Measurements from ENCODE around the gene ACVR1.
A peak's percentile ranks its signal among the peaks of the same experiment; 100 is the strongest.
"Not testable (repeated sequence)": the region's sequence is repeated elsewhere in the genome, so short reads cannot be mapped to it uniquely, and the experiment has no call there.

ACVR1 gene

DNA sequence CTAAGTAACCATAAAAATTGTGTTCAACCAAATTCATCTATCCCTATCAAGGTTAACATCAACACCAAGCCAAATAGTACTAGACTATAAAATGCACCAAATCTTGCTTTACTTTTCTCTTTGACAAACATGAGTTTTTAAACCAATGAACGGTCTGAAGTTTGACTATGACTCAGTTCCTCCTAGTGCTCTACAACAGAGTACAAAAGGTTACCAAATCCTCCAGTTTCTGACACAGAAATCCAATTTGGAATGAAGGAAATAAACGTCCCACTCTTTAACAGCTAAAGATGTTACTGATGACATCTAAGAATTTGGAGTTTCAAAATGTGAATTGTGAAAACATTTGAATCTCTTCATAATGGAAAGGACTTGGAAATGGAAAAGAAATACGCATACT is 11.8 kb upstream of the ACVR1 start:
- TF ChIP-seq JUND (IDR thresholded peaks at IDR 0.05; ENCODE audit: low read depth) = no peak
- in situ Hi-C loops (cut with HindIII; ENCODE audit: low pct_unique_long_range_greater_than_20kb, low sequenced_read_pairs) = no loop called here
- no peak for DNase-seq (ENCODE audit: low read depth in 1 of 2, low spot score in 1 of 2)

- in situ Hi-C loops (cut with HindIII; ENCODE audit: low pct_unique_long_range_greater_than_20kb, low sequenced_read_pairs); DNase-seq (ENCODE audit: low read depth in 1 of 2, low spot score in 1 of 2): not testable (repeated sequence)
These were observed 8.4 kb upstream of the ACVR1 start for GRCh38 chr2:157884533-157884932.

DNA sequence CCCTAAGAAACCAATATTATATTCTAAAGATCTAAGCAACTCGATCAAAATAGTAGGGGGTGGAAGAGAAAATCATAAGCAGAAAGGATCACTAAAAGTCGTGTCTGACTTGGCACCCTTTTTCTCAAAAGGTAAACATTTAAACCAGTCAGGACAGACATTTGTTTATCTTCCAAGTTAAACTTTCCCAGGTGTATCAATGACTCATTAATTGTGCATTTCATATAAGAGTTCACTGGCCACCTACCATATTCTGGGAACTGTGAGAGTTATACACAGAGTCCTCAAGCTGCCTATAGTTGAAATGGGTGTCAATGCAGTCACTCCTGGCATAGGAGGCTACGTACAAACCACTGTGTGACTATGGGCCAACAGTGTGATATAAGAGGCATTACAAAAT is 4.8 kb upstream of the ACVR1 start:
- TF ChIP-seq JUND (IDR thresholded peaks at IDR 0.05; ENCODE audit: low read depth) = no peak
- in situ Hi-C loops (cut with HindIII; ENCODE audit: low pct_unique_long_range_greater_than_20kb, low sequenced_read_pairs) = no loop called here

GRCh38 chr2:157877761-157878400 is 1.8 kb upstream of the ACVR1 start:
- TF ChIP-seq JUND (IDR thresholded peaks at IDR 0.05; ENCODE audit: low read depth) = no peak
- in situ Hi-C loops (cut with HindIII; ENCODE audit: low pct_unique_long_range_greater_than_20kb, low sequenced_read_pairs) = no loop called here
- peak in 1 of 2 experiments; percentile 57 for DNase-seq (ENCODE audit: low read depth in 1 of 2, low spot score in 1 of 2)

More for the DNA sequence above, 4.8 kb upstream of the ACVR1 start:
- peak in 1 of 2 experiments; percentile 25 for DNase-seq (ENCODE audit: low read depth in 1 of 2, low spot score in 1 of 2)

GRCh38 chr2:157876786-157877138 is 632 bp upstream of the ACVR1 start:
- DNase-seq (ENCODE audit: low read depth in 1 of 2, low spot score in 1 of 2) = no peak
- in situ Hi-C loops (cut with HindIII; ENCODE audit: low pct_unique_long_range_greater_than_20kb, low sequenced_read_pairs) = no loop called here
- TF ChIP-seq JUND (IDR thresholded peaks at IDR 0.05; ENCODE audit: low read depth) = no peak

DNA sequence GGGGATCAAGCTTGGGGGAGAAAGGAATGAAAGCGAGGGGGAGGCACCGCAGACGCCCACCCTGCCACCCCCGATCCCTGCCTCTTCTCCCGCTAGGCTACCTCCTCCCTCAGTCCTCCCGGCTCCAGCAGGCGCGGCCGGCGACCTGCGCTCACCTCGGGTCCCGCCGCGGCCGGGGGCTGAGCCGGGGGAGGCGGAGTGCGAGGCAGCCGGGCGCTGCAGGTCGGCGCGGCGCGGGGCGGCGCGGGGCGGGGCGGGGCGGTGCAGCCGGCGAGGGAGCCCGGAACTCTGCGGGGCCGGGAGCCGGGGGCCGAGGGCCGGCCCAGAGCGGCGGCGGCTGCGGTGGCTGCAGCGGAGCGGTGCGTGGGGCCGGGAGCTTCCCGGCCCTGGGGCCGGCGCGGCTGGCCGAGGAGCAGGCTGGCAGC is 477 bp downstream of the ACVR1 start:
- peak in 1 of 2 experiments; percentile 16 for DNase-seq (ENCODE audit: low read depth in 1 of 2, low spot score in 1 of 2)
- in situ Hi-C loops (cut with HindIII; ENCODE audit: low pct_unique_long_range_greater_than_20kb, low sequenced_read_pairs) = no loop called here
- no peak for TF ChIP-seq JUND (IDR thresholded peaks at IDR 0.05; ENCODE audit: low read depth)

DNA sequence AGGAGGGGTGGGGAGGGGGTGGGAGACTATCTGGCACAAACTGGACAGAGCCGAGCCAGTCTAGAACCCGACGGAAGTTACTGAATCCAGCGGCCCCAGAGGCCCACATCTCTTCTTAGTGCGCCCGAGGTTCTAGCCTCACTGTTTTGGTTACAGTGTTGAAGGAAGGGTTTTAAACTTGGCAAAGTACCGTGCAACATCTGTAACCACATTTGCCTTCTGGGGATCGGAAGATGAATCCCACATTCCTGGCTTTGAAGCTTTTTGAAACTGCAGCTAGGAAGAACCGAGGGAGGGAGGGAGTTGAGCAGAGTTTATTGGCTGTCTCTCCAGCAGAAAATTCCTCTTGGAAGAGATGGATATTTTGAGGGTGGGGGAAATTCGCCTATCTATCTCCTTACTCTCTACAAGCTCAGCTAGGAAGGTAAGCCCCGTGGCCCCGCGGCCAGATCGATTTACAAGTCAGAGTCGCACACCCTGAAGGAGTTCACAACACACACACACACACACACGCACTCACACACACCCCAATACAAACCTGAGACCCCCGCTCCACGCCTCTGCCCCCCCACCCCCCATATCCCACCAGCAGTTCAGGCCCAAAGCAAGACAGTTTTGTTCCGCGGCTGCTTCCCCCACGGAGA is 1.0 kb downstream of the ACVR1 start:
- in situ Hi-C loops (cut with HindIII; ENCODE audit: low pct_unique_long_range_greater_than_20kb, low sequenced_read_pairs) = no loop called here
- peak in 1 of 2 experiments; percentile 42 for DNase-seq (ENCODE audit: low read depth in 1 of 2, low spot score in 1 of 2)
- TF ChIP-seq JUND (IDR thresholded peaks at IDR 0.05; ENCODE audit: low read depth) = no peak

- no peak for DNase-seq (ENCODE audit: low read depth in 1 of 2, low spot score in 1 of 2)
- in situ Hi-C loops (cut with HindIII; ENCODE audit: low pct_unique_long_range_greater_than_20kb, low sequenced_read_pairs) = no loop called here
- no peak for TF ChIP-seq JUND (IDR thresholded peaks at IDR 0.05; ENCODE audit: low read depth)
These were observed 1.8 kb downstream of the ACVR1 start for GRCh38 chr2:157874348-157874747.

GRCh38 chr2:157872791-157873190 is 3.3 kb downstream of the ACVR1 start:
- TF ChIP-seq JUND (IDR thresholded peaks at IDR 0.05; ENCODE audit: low read depth) = no peak
- in situ Hi-C loops (cut with HindIII; ENCODE audit: low pct_unique_long_range_greater_than_20kb, low sequenced_read_pairs) = no loop called here
- no peak for DNase-seq (ENCODE audit: low read depth in 1 of 2, low spot score in 1 of 2)

DNA sequence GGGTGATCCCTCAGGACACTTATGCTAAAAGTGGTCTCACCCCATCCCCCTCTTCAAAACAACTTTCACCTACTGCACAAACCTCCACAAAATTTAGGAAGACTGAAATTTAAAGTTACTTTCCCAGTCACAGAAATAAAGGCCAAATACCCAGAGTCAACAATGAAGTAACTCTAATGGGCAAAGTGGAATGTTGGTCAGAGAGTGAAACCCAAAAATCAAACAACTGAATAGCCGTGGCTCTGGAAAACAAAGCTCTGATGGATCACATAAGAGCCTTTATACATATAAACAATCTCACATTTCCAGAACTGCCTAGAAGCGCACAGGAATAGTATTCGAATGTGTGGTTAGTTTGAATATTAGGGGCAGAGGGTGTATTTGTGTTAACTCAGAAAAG is 4.7 kb downstream of the ACVR1 start:
- no peak for DNase-seq (ENCODE audit: low read depth in 1 of 2, low spot score in 1 of 2)
- in situ Hi-C loops (cut with HindIII; ENCODE audit: low pct_unique_long_range_greater_than_20kb, low sequenced_read_pairs) = no loop called here
- TF ChIP-seq JUND (IDR thresholded peaks at IDR 0.05; ENCODE audit: low read depth) = no peak

DNA sequence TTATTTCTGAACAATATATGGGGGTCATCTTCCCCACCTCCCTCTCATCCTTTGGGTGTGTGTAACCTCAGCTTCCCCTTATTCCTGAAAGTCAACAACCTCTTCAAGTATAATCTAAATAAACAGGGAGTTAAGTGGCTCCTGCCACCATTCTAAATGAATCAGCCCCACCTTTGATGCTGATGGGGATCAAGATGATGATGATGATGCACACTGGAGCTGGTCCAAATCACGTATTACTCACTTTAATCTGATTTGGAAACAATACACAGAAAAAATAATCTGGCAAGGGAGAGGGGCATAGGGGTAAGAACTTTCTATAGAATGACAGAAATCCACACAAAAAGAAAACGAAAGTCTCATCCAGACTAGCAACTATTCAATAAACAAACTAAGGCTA is 7.1 kb downstream of the ACVR1 start:
- in situ Hi-C loops (cut with HindIII; ENCODE audit: low pct_unique_long_range_greater_than_20kb, low sequenced_read_pairs) = no loop called here
- TF ChIP-seq JUND (IDR thresholded peaks at IDR 0.05; ENCODE audit: low read depth) = no peak
- no peak for DNase-seq (ENCODE audit: low read depth in 1 of 2, low spot score in 1 of 2)

DNA sequence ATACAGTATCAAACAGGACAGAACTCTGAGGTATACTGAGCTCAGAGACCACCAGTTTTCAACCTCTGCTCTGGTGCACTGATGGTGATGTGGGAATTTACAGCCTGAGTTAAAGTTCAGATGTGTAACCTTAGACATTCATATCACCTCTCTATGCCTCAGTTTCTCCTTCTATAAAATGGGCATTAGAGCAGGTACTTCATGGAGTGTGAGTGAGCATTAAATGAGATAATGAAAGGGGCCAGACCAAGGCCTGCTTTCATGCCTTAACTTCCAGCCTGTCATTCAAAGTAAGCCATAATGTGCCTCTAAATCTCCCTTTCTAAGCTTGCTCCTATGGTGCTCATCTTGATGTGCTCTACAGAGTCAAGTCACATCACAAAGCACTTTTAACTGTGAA is 8.4 kb downstream of the ACVR1 start:
- DNase-seq (ENCODE audit: low read depth in 1 of 2, low spot score in 1 of 2) = no peak
- in situ Hi-C loops (cut with HindIII; ENCODE audit: low pct_unique_long_range_greater_than_20kb, low sequenced_read_pairs) = no loop called here
- no peak for TF ChIP-seq JUND (IDR thresholded peaks at IDR 0.05; ENCODE audit: low read depth)

- no peak for TF ChIP-seq JUND (IDR thresholded peaks at IDR 0.05; ENCODE audit: low read depth)
- in situ Hi-C loops (cut with HindIII; ENCODE audit: low pct_unique_long_range_greater_than_20kb, low sequenced_read_pairs) = no loop called here
- peak in 1 of 2 experiments; percentile 22 for DNase-seq (ENCODE audit: low read depth in 1 of 2, low spot score in 1 of 2)
These were observed 9.2 kb downstream of the ACVR1 start for GRCh38 chr2:157866666-157867642.

All from T47D (cell line).